Heart right ventricle (tissue), 16 donors: ENCODE measurements around the gene UNC5C. TPM values are rescaled to one million over a fixed set of nuclear protein-coding genes. Genes with fewer than 3 reads are reported as not detected.

Experiments used
- ATAC-seq, 8 donors: fragments of 200-7000 bp; cut with Tn5 transposase; one replicate each; pipeline ENCODE4 v1.9.1; 2020; ENCODE audit warnings: mild to moderate bottlenecking in 8 of 8, moderate library complexity in 8 of 8, moderate number of reproducible peaks in 1 of 8
- DNase-seq, 2 donors: peaks; one replicate each; pipeline ENCODE4 v3.0.0-alpha.2; 2020
- H3K27ac ChIP-seq, 10 donors: fragments of 200-600 bp; sonication (generic) in 2 of 10; one replicate each; pipeline versions ENCODE4 v1.5.0 to v1.8.0; 2020 to 2022; ENCODE audit warnings: mild to moderate bottlenecking in 3 of 10
- H3K27me3 ChIP-seq, 7 donors: fragments of 200-600 bp; one replicate each; pipeline ENCODE4 v1.8.0; 2021 to 2022; ENCODE audit warnings: mild to moderate bottlenecking in 2 of 7
- H3K36me3 ChIP-seq, 9 donors: fragments of 200-600 bp; sonication (generic) in 1 of 9; one replicate each; pipeline versions ENCODE4 v1.5.0 to v1.8.0; 2020 to 2022; ENCODE audit warnings: mild to moderate bottlenecking in 2 of 9
- H3K4me1 ChIP-seq, 9 donors: fragments of 200-600 bp; sonication (generic) in 1 of 9; one replicate each; pipeline versions ENCODE4 v1.5.0 to v1.8.0; 2020 to 2022; ENCODE audit warnings: mild to moderate bottlenecking in 4 of 9
- H3K4me3 ChIP-seq, 10 donors: fragments of 200-600 bp; sonication (generic) in 2 of 10; one replicate each; pipeline versions ENCODE4 v1.5.0 to v1.8.0; 2020 to 2022; ENCODE audit warnings: mild to moderate bottlenecking in 7 of 10, moderate library complexity in 2 of 10
- H3K9me3 ChIP-seq, 11 donors: fragments of 200-600 bp in 10 of 11; sonication (generic) in 2 of 11; one replicate each; pipeline versions ENCODE4 v1.5.0 to v1.8.0; 2013 to 2022; ENCODE audit warnings: mild to moderate bottlenecking in 2 of 11, control low read depth in 1 of 11, moderate library complexity in 1 of 11
- WGBS, 2 donors: extraction: QIAGEN DNeasy Blood & Tissue Kit; methylation state at CpG; one replicate each; pipeline ENCODE4 v1.1.7; 2013; ENCODE audit warnings: inconsistent platforms in 1 of 2; 5-methylcytosine and 5-hydroxymethylcytosine counted together
- intact Hi-C, 10 donors: fragments of 100-400 bp; cut with DNase I; formaldehyde crosslinking; loops; one replicate each; pipeline versions ENCODE4 v1.11.1 to v1.14.2; 2022
- polyA plus RNA-seq, 2 donors: library from polyadenylated mRNA; stranded (reverse); fragments of 200-250 nt; gene quantifications; one replicate each; pipeline ENCODE4 v1.2.3, GENCODE V29; 2013
- total RNA-seq, 10 donors: library from RNA; stranded (reverse); fragmentation: NEBNext Ultra II Directional in 3 of 10; extraction: Animal tissue kit (Norgen Biotek cat#: 25700) in 3 of 10; gene quantifications; one replicate each; pipeline versions ENCODE4 v1.2.1 to v1.2.4, GENCODE V29; 2021 to 2023
- TF ChIP-seq, protein P1 (sequence below), 9 donors: fragments of 200-600 bp; sonication (generic) in 2 of 9; IDR thresholded peaks; one replicate each; pipeline versions ENCODE4 v1.5.0 to v1.8.0; 2021 to 2022; ENCODE audit warnings: antibody characterized with exemption in 9 of 9, mild to moderate bottlenecking in 5 of 9, moderate library complexity in 1 of 9
- donor health status: Arrhythmogenic right ventricular cardiomyopathy.
- donor health status: ischemic (EF 13 %, LVEDD 7.1; RV severe dilation, severe dysfunction).
- donor health status: healthy with polysubstance abuse.
- donor health status: DM: no; HTN: yes; CAD: no.
- donor health status: DM: no; HTN: no; CAD: no.
- donor health status: ischemic (EF 25% LVEDD 6.9; RV normal size, moderate dysfunction).
- donor health status: ischemic (EF 25% LVEDD 5.7; RV mildly dilated, moderate dysfunction).
- donor health status: healthy.
- donor health status: DM: yes; HTN: yes; CAD: no.
- donor health status: Ischemic cardiomyopathy.
- donor health status: ischemic (EF 35%, LVEDD 5.7; RV mildly dilated, moderate dysfunction).
- donor health status: nonischemic (EF 11% LVEDD 7.7; RV severe dilation, severe dysfunction).
- donor health status: DM: yes; HTN: yes; CAD: no.
- donor health status: PGD.
- donor health status: ischemic (EF 29% LVEDD 5.4; RV normal size, mild dysfunction).
- donor health status: nonischemic (EF 23%, LVEDD 6.1; RV moderate dilation, normal function).

The UNC5C gene
- total and polyA plus RNA-seq, 12 donors, result 0.44 to 3.2 (median 1.5) TPM

DNA sequence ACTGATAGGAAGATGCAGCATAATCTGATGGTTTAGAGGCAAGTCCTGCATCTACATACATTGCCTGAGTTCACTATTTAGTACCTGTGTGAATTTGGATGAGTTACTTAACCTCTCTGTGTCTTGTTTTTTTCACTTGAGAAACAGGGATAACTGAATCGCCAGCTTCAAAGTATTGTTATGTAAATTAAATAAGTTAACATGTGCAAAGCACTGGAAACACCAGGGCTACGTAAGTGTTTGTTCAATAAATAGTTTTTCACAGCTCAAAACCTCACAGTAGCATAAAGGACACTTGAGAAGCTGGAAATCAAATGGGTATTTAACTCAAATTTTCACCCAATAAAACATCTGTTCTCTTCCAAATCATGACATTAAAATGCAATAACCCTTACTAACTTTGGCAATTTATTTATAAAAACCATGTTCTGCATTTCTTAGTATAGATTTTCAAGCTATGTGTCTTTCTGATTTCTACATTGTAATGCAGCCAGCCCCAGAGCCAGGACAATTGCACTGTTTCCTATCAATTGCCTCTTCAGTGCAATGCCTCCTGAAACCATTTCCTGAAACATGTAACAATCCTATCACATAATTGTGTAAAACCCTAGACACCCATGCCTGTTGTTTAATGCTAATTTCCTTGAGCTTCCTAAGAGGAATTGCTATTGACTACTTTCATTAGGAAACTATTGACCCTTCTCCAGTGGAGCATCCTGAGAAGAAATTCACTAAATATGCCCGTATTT lies 177.1 kb downstream of the UNC5C start:
- Histone ChIP-seq H3K4me1 (no peaks in the 10 kb centered on the region), H3K9me3 (no peaks in the 10 kb centered on the region), H3K36me3 (no peaks in the 10 kb centered on the region), H3K27me3 (no peaks in the 10 kb centered on the region), H3K27ac (no peak overlapping the region), H3K4me3 (no peak overlapping the region)
- 74 to 79% methylated on average over 3 of the region's 3 CpGs for WGBS, 2 donors
- ATAC-seq (no peak), DNase-seq (no peak)
- TF ChIP-seq, protein P1, sequence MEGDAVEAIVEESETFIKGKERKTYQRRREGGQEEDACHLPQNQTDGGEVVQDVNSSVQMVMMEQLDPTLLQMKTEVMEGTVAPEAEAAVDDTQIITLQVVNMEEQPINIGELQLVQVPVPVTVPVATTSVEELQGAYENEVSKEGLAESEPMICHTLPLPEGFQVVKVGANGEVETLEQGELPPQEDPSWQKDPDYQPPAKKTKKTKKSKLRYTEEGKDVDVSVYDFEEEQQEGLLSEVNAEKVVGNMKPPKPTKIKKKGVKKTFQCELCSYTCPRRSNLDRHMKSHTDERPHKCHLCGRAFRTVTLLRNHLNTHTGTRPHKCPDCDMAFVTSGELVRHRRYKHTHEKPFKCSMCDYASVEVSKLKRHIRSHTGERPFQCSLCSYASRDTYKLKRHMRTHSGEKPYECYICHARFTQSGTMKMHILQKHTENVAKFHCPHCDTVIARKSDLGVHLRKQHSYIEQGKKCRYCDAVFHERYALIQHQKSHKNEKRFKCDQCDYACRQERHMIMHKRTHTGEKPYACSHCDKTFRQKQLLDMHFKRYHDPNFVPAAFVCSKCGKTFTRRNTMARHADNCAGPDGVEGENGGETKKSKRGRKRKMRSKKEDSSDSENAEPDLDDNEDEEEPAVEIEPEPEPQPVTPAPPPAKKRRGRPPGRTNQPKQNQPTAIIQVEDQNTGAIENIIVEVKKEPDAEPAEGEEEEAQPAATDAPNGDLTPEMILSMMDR (IDR thresholded peaks at IDR 0.05), result no peak
- intact Hi-C loops, result no loop called here

DNA sequence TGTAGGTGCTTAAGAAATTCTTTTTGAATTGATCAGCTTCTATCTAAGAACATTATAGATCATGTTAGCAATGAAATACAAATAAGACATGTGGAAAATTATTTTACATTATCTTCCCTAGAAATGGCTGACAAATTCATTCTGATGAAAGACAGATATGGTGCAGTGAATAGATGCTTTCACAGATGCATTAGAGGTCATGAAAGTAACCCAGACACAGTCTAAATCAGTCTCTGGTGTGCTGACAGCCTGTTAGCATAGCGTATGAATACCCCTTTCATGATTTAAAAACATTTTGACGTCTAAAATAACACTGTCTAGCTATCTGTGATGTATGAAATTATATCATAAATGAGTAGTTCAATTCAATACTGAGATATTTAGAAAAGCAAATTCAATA lies 180.9 kb downstream of the UNC5C start:
- no peak for ATAC-seq
- TF ChIP-seq, protein P1 (IDR thresholded peaks at IDR 0.05), result no peak
- Histone ChIP-seq H3K36me3 (no peaks in the 10 kb centered on the region), H3K9me3 (no peaks in the 10 kb centered on the region), H3K4me1 (peaks cover 0 to 10% (median 3%) of the 10 kb centered on the region in 9 donors), H3K27ac (no peak overlapping the region), H3K4me3 (no peak overlapping the region), H3K27me3 (no peaks in the 10 kb centered on the region)
- DNase-seq, result no peak
- WGBS, 2 donors, result 54 to 63% methylated on average over 2 of the region's 2 CpGs
- intact Hi-C loops, result no loop called here

DNA sequence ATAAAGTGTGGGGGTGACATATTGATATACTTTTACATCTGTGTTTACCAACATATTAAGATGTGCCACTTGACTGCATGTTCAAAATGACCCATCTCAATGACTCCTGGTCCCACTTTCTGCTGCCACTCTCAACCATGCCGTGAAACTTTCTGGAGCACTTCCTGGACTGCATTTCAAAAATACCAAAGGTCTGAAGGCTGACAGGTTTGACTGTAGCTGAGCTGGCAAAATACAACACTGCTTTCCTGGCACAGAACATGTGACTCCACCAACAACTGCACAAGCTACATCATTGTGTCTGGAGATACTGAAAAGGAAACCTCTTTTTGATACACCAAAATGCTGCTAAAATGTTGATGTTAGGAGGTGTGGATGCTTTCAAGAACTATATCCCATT lies 184.8 kb downstream of the UNC5C start:
- intact Hi-C loops, result no loop called here
- H3K27me3 ChIP-seq, result no peaks in the 10 kb centered on the region
- peaks cover 0 to 10% (median 3%) of the 10 kb centered on the region in 9 donors for H3K4me1 ChIP-seq
- H3K4me3 ChIP-seq, result no peak overlapping the region
- no peaks in the 10 kb centered on the region for H3K9me3 ChIP-seq
- no peaks in the 10 kb centered on the region for H3K36me3 ChIP-seq
- no peak overlapping the region for H3K27ac ChIP-seq
- TF ChIP-seq, protein P1 (IDR thresholded peaks at IDR 0.05), result no peak
- peak in 1 of 8 donors; percentile 45 for ATAC-seq
- WGBS, 2 donors, result 23 to 26% methylated on average over 1 of the region's 1 CpG
- no peak for DNase-seq

DNA sequence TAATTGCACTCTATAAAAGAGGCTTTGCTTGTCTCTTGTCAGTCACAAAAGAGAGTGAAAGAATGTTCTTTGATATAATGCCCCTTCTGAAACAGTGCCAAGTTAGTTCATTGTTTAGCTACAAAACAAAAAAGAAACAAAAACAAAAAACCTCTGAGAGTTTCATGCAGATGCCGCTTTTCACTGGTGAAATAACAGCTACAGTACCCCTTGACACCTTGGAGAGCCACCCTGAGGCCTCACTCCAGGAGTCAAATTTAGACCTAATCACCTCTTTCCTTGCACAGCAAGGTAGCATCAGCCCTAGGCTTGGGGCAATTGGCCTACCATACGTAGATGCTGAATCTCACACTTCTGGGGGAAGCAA lies 185.2 kb downstream of the UNC5C start:
- Histone ChIP-seq H3K9me3 (no peaks in the 10 kb centered on the region), H3K4me1 (peaks cover 0 to 10% (median 3%) of the 10 kb centered on the region in 9 donors), H3K4me3 (peak overlapping the region in 1 of 10 donors; percentile 20), H3K27ac (no peak overlapping the region), H3K36me3 (no peaks in the 10 kb centered on the region), H3K27me3 (no peaks in the 10 kb centered on the region)
- 68 to 75% methylated on average over 2 of the region's 2 CpGs for WGBS, 2 donors
- DNase-seq (no peak), ATAC-seq (no peak)
- TF ChIP-seq, protein P1 (IDR thresholded peaks at IDR 0.05), result no peak
- intact Hi-C loops, result no loop called here
